GM18907 (cell line): ENCODE data around the gene DOK7.

ENCODE experiments used
- ATAC-seq: cut with Tn5 transposase; IDR thresholded peaks from one replicate; pipeline ENCODE4 v1.9.1; 2021; ENCODE audit warnings: mild to moderate bottlenecking, moderate library complexity; ENCODE audit not compliant: unreplicated experiment

The DOK7 gene

DNA sequence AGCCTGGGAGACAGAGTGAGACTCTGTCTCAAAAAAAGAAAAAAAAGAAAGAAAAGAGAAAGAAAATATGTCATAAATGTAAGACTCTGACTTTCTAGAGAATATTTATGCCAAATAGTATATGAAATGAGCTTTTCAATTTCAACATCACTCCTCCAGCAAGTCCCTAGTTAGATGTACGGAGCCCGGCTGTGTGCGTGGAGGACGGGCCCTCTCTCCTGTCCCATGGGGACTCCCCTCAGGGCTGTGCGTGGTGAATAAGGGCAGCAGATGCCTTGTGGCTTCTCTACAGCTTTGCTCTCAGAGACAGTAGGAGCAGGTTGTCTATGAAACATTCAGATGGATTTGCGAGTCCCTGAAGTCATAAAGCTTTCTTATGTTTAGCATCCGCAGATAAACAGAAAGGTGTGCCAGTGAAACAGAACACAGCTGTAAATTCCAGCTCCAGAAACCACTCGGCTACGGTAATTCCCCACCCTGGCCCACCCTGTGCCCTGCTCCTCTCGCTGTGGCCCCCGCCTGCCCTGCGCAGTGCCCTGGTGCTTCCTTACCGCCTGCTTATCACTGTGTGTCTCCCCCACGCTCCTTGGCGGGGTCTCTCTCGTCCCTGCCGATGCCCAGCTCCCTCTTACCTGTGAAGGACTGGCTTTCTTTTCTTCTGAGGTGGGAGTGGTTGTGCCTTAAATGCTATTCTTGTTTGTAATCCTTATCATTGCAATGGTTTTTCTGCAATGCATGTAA, 35.2 kb upstream of the DOK7 start:
- ATAC-seq = no peak

- no peak for ATAC-seq
Observed at GRCh38 chr4:3429651-3430050, 33.5 kb upstream of the DOK7 start.

GRCh38 chr4:3430524-3430923, 32.6 kb upstream of the DOK7 start:
- no peak for ATAC-seq

GRCh38 chr4:3431446-3431993, 31.6 kb upstream of the DOK7 start:
- ATAC-seq = no peak

GRCh38 chr4:3432381-3432790, 30.7 kb upstream of the DOK7 start:
- ATAC-seq = no peak

GRCh38 chr4:3433138-3433869, 29.8 kb upstream of the DOK7 start:
- no peak for ATAC-seq

- no peak for ATAC-seq
Observed at GRCh38 chr4:3434881-3435685, 28.0 kb upstream of the DOK7 start.

GRCh38 chr4:3435686-3435956, 27.5 kb upstream of the DOK7 start:
- ATAC-seq = no peak

DNA sequence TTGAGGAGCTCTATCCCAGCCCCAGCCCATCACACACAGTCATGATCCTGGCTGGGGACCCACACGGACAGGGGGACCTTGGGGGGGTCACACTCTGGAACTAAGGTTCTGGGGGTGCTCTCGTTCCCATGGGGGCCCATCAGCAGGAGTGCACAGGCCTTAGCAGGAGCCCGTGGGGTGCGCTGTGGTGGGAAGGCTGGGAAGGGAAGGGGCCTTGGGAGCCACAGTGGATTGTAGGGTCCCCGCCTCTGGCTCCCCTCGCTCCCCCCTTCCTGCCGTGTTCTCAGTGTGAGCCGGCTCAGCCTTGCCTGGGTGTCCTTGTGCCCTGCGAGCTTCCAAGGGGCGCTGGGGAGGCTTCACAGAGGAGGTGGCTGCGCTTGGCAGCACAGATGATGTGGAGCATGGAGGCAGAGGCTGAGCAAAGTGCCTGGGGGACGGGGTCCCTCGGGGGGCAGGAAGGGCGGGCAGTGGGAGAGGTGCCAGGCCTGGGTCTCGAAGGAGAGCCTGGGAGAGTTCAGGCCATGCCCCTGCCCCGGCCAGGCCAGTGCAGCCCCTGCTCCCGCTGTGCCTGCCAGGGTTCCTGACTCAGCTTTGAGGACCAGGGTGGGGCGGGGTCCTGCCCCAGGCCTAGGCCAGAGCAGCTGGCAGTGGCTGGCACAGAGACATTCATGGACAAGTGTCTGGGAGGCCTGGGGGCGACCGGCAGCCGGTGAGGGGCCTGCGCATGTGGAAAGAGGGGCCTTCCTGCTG, 26.9 kb upstream of the DOK7 start:
- no peak for ATAC-seq

GRCh38 chr4:3436798-3437581, 26.1 kb upstream of the DOK7 start:
- no peak for ATAC-seq

DNA sequence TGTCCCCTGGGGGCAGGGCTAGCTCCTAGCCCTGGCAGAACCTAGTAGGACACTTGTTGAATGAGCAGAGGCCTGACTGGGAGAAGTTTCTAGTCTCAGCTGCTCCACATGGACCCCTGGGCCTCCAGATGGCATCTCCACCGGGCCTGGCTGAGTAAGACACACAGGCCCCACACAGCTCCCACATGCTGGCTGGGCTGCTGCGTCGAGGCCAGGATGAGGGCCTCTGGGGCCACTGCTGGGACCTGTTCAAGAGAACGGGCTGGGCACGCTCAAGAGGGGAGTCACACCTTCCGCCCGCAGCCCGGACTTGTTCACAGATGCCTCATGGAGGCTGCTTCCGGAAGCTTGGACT, 25.5 kb upstream of the DOK7 start:
- no peak for ATAC-seq

DNA sequence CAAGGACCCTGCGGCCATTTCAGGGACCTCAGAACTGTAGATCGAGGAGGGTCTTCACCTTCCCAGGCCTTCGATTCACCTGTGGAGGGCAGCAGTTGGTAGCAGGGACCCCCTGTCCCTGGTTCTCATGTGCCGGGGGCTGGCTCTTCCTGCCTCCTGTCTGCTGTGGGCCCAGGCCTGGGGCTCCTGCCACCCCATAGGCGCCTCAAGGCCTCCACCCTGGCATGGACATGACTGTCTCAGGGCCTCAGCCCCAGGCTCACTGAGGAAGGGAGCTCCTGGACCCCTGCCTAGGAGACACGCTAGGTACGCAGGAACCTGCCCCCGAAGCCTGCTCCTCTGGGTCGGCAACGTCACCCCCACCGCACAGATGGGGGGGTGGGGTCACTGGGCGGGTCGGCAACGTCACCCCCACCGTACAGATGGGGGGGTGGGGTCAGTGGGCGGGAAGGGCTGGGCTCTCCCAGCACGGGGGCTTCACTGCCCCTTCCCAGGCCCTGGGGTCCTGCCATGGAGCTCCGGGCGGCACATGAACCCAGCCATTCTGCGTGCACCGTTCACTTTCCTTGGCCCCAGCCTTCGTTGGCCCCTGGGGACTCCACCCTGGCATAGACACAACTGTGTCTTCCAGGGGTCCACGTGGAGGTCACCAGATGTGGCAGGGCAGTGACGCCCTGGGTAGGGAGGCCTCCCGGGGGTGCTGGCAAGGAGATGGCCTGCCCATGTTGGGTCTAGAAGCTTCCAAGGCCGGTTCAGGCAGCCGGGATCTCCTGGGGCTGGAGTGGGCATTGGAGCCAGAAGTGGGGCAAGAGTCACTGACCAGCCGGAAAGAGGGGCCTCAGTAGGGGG, 24.9 kb upstream of the DOK7 start:
- no peak for ATAC-seq

DNA sequence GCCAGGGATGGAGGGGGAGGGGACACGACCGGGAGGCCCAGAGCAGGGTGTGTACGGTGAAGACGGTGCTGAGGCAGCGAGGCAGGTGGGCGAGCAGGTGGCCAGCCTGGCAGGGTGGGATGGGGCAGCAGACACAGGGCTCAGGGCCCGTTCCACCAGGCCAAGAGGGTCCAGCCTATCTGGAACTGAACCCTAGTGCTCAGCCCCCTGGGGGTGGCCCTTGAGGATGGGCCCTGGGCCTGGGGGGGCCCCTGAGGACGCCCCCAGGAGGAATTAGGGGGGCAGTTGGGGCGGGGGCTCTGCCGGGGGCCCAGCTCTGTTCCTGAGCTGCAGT, 24.3 kb upstream of the DOK7 start:
- no peak for ATAC-seq

DNA sequence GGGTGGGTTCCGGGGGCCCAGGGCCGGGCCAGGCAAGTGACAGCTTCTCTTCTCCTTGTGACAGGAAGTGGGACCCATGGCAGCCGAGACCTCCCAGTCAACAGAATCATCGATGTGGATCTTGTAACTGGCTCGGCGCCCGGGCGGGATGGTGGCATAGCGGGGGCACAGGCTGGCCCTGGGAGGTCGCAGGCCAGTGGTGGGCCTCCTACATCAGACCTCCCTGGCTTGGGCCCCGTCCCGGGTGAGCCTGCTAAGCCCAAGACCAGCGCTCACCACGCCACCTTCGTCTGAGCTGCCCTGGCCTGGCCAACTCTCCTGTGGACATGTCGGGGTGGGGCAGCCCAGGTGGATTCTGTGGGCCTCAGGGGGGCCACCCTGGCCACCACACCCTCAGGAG, 23.7 kb upstream of the DOK7 start:
- no peak for ATAC-seq

GRCh38 chr4:3440011-3440410, 23.1 kb upstream of the DOK7 start:
- ATAC-seq = no peak

- ATAC-seq = no peak
Observed at GRCh38 chr4:3440979-3441500, 22.1 kb upstream of the DOK7 start.

- no peak for ATAC-seq
Observed at GRCh38 chr4:3441501-3442459, 21.3 kb upstream of the DOK7 start, which contains the start of gene HGFAC. Gene HGFAC (plus strand): TSS chr4:3441968. CDS start chr4:3442002, 34 bp downstream.

DNA sequence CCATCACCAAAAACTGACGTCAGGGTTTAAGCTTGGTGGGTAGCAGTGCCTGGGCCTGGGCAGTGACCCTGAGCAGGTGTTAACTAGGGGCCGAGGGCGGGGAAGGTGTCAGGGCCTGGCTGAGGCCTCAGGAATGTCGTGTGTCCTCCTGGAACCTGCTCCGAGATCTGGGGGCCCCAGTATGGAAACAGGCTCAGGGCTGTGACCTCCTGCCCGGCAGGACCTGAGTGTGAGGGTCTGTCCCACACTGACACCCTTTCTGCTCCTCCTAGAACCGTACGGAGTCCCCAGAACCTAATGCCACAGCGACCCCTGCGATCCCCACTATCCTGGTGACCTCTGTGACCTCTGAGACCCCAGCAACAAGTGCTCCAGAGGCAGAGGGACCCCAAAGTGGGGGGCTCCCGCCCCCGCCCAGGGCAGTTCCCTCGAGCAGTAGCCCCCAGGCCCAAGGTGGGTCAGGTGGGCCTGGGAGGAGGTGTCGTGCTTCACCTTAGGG, 20.6 kb upstream of the DOK7 start:
- no peak for ATAC-seq
